Activated naive CD4-positive, alpha-beta T cell (primary cell): ENCODE measurements around the gene KYNU.
"Not testable (repeated sequence)": the region's sequence is repeated elsewhere in the genome, so short reads cannot be mapped to it uniquely, and the experiment has no call there.

Experiments used
- DNase-seq, 4 experiments: peaks; one replicate each; lab custom pipeline; 2025; lab: John Stamatoyannopoulos, UW

The KYNU gene

DNA sequence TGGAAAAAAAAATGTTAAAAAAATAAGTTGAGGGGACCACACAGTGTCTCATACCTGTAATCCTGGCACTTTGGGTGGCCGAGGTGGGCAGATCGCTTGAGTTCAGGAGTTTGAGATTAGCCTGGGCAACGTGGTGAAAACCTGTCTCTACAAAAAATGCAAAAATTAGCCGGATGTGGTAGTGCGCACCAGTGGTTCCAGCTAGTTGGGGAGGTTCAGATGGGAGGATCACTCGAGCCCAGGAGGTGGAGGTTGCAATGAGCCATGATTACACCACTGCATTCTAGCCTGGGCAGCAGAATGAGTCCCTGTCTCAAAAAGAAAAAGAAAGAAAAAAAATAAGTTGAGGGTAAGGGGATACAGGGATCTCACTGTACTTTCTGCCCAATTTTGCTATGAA, 6.1 kb upstream of the KYNU start:
- no peak for DNase-seq

DNA sequence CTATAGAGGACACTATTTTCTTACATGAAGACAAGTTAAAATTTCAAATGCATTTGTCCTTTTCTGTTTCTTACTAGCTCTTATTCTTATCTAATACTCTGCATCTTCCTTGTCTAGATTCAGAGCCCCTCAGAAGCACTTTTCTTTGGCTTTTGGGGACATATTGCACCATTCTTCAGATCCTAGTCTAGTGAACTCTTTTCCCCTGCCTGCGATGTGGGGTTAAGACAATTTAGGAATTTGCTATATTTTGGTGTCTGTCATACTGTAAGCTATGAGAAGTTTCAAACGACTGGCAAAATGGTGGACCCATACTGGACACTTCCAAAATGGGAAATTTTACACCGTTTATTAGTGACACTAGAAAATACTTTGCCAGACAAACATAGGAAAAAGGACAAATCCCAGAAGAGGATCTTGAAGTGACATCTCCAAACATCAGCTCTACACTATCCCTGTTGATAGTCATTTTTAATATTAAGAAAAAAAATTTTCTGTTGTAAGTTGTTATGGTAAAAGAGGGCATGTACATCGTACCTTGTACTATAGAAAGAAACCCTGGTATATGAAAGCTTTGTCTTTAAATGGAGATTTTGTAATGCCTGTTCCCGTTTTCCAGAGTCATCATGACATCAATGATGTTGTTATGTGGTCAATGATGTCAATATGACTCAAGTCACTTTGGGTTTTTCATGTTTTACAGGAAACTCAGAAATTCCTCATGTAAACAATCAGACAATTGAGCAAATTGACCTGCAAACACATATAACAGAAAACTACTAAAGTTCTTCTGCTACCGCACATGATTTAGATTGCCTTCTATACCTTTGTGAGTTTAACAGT, 4.4 kb upstream of the KYNU start:
- no peak for DNase-seq

DNA sequence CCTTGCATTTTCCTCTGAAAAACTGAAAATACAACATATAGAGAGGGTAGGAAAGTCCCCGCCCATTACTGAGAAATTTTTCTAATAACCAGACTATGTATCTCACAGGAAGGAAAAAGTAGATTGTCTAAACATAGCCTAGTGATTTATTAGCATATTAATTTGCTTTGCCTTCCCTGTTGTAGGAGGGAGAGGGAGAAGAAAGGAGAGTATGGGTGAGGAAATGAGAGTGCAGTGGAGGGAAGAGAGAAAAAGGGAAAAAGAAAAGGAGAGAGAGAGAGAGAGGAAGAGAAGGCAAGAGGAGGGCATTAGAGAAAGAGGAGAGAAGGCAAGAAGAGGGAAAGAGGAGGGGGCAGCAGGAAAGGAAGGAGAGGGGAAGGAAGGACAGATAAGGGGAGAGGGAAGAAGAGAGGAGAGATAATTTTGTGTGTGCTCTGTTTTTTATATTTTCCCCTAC, 3.6 kb upstream of the KYNU start:
- no peak for DNase-seq

DNA sequence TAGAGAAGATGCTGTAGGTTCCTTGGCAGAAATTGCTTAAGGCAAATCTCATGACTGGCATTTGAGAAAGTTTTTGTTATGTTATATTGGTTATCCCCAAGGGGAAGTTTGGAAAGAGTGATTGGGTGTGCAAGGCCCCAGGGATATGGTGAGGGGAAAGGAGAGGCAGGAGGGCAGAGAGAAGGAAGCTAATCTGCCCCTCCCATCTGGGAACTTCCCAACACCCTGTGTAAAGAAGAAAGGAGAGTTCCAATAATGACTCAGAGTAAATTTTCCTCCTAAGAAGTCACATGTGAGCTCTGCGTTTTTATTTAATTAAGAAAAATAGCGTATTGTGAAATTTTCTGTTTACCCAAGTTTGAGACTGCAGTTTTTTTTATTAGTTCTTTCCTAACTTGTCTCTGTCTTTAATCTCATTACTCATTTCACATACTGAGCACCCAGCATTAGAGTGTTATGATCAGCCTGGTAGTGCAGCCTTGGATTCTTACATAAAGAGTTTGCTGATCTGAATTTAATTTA, 3.1 kb upstream of the KYNU start:
- DNase-seq: no peak

DNA sequence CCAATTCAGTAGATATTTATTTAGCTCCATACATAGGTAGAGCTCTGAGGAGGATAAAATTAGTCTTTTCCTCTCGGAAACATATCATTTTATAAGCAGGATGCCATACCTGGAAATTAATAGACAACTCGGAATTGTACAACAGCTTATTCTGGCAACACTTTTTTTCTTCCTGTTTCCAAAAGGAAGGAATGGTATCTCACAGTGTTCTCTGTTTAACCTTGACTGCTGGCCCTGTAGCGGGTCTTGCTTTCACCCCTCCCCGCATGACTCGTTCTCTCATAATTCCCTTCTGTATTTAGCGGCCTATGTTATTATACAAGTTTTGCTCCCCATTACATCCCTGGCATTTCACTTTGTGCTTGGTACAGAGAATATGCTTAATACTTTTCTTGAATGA, 2.5 kb upstream of the KYNU start:
- DNase-seq: no peak

DNA sequence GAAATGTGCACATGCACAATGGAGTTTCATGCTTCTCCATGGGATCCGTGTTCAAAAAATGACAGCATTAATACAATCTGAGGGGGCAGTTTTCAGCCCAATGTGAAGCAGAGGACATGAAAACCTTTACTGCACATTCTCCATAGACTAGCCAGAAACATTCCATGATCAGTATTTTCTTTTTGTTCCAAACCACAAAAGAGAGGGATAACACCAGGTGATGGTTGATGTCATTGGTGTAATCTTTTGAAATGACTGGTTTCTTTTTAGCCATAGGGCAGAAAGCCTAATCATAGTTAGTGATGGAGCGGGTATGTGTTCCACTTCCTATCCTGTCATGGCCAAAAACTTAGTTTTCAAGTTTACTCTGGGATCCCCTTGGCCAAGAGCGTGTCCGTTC, 1.8 kb upstream of the KYNU start:
- no peak for DNase-seq

DNA sequence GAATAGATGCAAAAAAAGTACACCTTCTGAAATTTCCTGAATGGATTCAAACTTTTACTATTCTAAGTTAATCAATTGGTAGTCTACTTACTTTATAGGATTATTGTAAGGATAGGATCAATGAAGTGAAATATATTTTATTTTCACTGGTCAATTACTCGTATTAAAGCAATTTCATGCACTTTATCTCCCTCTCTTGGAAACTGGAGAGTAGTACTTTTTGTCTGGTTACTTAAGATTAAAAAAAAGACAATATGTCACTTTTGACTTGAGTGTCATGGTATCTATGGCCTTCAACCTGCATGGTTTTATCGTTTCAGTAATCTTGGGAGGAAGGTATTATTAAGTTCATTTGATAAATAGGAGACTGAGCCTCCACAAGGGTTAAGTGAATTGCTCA, 1.0 kb upstream of the KYNU start:
- no peak for DNase-seq

DNA sequence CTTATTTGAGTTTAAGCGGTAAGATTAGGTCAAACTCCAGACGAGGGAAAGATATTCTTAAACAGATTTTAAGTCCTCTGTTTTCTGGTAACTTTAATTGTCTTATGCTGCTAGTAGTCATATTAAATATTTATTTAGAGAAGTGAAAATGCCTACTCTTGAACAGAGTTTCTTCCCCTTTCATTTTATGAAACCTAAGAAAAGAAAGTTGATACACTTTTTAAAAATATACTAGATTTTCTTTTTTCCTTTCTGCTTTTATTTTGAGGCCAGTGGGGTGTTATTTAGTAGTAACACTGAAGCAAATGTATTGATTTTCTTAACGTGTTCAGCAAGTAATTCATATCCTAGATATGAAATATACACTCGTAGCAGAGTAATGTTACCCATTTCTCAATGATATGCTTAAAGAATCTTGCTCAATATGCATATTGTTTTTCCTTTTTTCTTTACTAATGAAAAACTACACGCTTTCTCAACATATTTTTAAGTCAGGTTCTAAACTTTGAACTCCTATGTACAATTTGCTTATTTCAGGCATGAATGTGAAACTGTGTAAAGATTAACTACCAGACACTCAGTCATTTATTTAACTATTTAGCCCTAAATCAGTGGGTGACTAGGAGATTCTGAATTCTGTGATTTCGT, 691 bp downstream of the KYNU start:
- no peak for DNase-seq

DNA sequence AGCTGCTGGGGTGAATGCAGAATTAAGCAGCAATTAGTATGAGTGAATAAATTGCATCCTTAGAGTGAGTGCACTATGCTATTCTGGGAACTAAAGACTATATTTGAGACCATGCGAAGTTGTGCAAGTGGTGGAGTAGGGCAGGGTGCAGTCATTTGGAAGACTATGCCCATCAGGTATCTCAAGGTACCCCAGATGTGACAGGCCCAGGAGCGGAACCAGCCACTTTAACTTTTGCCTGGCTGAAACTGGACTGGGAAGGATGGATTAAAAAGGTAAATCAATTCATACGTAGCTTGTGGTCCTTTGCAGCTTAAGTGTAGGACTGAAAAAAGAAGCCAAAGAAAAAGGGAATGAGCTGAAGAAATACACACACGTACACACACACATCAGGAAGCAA, 1.7 kb downstream of the KYNU start:
- DNase-seq: no peak

DNA sequence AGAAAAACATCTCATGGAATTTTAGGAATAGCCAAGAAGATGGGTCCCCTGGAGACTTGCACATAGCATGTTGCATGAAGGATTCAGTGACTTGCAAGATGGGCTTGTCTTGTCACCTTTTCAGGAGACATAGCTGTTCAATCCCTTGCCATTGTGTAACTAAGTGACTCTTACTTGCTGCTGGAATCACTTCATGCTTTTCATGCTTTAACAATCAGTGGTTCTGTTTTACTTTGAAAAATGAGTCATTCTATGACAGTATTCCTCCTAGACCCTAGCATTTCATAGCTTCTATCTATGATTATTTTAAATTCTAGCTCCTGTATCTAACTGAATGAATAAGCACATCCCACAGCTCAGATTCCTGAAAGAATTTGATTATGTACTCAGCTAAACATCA, 2.8 kb downstream of the KYNU start:
- DNase-seq: no peak

DNA sequence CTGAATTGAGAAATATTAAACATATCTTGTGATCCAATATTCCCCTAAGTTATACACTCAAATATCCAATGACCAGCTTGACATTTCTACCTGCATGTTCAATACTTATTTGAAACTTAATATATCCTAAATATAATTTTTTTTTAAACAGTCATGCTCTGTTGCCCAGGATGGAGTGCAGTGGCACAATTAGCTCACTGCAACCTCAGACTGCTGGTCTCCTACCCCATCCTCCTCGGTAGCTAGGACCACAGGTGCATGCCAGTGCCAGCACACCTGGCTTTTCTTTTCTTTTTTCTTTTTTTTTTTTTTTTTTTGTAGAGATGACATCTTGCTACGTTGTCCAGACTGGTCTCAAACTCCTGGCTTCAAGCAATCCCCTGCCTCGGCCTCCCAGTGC, 4.2 kb downstream of the KYNU start:
- no peak for DNase-seq

DNA sequence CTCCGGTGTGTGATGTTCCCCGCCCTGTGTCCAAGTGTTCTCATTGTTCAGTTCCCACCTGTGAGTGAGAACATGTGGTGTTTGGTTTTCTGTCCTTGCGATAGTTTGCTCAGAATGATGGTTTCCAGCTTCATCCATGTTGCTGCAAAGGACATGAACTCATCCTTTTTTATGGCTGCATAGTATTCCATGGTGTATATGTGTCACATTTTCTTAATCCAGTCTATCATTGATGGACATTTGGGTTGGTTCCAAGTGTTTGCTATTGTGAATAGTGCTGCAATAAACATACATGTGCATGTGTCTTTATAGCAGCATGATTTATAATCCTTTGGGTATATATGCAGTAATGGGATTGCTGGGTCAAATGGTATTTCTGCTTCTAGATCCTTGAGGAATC, 5.0 kb downstream of the KYNU start:
- DNase-seq: not testable (repeated sequence)

DNA sequence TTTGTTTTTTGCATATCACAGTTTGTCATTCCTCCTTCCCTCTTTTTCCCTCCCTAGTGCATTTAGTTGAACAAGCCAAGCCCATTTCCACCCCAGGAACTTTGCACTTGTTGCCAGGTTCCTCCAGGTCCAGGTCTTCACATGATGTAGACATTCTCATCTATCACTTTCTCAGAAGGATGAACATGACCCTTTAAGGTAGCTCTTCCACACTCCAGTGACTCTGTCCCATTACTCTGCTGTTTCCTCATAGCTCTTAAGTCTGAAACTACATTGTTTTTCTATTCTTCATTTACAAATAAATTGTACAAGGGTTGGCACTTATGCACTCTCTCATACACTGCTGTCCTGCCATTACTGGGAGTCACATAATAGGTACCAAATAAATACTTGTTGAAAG, 6.1 kb downstream of the KYNU start:
- no peak for DNase-seq

DNA sequence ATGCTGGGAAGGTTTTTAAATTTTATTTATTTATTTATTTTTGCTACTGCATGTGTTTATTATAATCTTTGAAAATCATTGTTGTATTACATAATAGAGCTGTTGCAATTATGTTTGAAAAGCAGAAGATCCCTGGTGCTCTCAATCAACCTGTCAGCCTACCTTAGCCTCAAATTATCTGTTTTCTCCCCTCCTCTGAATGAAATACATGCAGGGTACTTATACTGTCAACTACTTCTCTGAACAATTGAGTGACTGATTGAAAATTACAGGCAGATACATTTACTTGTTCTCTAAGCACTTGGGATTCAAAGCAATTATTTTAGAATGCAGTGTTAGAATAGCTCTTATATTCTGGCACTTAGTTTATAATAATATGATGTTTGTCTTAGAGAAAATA, 8.1 kb downstream of the KYNU start:
- no peak for DNase-seq

DNA sequence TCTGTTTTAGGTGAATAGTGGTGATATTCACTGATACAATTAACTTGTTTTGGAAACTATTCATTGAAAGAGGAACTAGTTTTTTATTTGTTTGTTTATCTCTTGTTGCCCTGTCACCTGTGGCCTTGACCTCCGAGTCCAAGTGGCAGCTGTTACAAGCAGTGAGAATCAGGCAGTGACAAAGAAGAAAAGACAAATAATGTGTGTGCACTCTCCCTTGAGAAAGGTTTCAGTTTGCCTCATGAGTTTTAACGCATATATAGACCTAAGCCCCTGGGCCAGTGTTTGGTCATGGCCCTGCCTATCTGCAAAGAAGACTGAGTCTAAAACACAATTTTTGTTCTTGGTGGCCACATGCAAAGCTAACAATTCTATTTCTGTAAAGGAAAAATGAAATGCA, 15.3 kb downstream of the KYNU start:
- no peak for DNase-seq

DNA sequence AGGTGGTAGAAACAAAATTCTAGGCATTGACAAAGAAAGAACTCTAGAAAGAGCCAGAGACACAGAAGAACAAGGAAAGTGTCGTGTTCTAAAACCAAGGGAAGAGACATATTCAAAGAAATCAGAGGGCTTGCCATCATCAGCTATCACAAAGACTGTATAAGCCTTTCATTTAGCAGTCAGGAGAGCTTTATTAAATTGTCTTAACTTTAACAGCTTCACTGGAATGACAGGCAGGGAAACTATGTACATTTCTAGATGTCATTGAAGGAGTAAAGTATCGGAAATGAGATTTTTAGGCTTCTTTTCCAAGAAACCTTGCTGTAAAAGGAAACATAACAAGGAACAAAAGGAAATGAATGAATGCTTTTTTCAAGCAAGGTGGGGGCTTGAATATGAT, 15.8 kb downstream of the KYNU start:
- no peak for DNase-seq

DNA sequence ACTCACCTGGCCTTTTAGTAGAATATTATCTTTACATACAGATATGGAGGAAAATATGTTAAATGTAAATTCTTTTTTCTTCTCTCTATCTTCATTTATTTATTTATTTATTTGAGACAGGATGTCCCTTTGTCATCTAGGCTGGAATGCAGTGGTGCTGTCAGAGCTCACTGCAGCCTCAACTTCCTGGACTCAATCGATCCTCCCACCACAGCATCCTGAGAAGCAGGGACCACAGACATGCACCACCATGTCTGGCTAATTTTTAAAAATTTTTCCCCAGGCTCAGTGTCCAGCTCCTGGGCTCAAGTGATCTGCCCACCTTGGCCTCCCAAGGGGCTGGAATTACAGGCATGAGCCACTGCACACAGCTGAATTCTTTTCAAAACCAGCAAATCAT, 20.3 kb downstream of the KYNU start:
- no peak for DNase-seq

DNA sequence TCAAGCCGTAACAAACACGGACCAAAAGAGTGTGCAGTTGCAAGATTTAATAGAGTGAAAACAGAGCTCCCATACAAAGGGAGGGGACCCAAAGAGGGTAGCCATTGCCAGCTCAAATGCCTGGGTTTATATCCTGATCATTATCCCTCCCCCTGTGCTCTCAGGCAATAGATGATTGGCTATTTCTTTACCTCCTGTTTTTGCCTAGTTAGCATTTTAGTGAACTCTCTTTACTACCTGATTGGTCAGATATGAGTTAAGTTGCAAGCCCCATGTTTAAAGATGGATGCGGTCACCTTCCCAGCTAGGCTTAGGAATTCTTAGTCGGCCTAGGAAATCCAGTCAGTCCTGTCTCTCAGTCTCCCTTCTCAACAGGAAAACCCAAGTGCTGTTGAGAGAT, 22.9 kb downstream of the KYNU start:
- not testable (repeated sequence) for DNase-seq

DNA sequence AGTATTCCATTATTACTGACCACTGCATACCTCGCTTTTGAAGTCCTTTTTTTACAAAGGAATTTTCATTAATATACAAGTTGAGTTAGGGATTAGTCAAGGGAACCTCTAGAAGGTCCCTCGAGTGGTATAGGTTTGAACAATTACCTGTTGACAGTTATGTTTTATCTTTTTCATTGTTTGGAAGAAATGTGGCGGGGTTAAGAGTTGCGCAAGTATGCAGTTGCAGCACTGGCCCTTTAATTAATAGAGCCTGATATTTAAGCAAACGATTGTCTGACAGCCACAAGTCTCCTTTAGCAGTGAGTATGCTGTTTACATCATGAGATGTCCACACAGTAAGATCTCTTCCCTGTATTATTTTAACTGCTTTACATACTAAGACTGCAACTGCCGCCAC, 24.3 kb downstream of the KYNU start:
- DNase-seq: no peak

DNA sequence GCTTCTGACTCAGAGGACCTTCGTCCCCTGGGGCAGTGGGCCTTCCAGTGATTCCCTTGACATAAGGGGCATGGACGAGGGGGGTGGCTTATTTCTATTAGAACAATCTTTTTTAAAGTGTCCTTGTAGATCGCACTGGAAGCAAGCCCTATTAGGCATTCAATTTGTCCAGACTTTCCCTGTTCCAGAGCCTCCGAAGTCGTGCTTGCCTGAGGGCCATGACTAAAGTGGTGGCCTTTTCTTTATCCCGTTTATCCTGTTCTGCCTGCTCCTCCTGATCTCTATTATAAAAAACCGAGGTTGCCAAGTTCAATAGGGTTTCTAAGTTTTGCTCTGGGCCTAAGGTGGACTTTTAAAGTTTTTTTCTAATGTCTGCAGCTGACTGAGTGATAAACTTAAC, 26.3 kb downstream of the KYNU start:
- not testable (repeated sequence) for DNase-seq

DNA sequence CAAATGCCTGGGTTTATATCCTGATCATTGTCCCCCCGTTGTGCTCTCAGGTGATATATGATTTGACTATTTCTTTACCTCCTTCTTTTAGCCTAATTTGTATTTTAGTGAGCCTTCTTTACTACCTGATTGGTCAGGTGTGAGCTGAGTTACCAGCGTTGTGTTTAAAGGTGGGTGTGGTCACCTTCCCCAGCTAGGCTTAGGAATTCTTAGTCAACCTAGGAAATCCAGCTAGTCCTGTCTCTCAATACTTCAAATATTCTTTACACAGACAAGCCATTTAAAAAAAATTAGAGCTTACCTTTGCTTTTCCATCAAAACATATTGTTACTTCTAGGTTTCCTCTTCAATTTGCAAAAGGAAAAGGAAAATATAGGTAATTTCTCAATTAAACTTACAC, 30.2 kb downstream of the KYNU start:
- DNase-seq: no peak

DNA sequence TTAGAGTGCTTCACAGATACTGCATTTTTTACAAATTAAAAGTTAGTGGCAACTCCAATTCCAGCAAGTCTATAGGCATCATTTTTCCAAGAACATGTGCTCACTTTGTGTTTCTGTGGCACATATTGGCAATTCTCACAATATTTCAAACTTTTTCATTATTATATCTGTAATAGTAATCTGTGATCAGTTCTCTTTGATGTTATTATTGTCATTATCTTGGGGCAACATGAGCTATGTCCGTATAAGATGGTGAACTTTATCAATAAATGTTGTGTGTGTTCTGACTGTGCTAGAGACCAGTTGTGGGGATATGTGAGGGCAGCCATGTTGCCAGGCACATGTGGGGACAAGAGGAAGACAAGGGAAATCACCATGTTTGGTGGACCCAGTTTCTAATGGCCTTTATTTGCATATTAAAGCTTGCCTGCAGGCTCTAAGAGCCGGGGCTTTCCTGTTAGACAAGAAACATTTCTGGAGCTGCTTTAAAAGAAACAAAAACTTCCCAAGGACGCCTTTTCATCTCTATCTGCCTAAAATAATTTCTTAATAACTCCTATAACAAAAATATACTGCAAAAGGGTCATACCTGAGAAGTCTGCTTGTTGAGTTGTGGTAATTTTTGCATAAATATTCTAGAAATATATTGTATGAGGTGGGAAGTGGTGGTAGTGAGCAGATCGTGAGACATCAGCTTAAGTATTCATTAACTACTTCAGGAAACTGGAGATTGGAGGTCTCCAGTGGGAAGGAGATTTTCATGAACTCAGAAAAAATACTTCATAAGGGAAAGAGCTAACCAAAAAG, 37.2 kb downstream of the KYNU start:
- no peak for DNase-seq

DNA sequence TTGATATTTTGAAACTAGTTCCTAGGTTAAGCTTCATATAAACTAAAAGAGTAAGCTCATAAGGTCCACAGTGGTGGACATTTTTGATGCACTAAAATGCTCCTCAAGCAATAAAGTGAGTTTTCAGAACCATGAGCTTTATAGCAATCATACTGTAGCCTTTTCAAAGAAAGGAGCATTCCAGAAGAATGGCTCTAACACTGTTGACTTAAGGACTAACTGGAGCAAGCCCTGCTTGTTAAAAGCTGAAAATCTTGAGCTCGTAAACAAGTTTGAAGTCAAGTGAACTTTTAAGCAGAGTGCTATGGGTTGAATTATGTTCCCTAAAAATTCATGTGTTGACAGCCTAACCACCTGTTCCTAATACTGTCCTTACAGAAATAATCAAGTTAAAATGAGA, 38.0 kb downstream of the KYNU start:
- DNase-seq: no peak
